ENCODE results near the gene SPSB3.

The SPSB3 gene

GRCh38 chr16:1782408-1783264 lies at the start of gene SPSB3, which contains the start of gene NUBP2:
Gene SPSB3 (minus strand): TSS chr16:1782571. CDS start chr16:1781483, 1,088 bp downstream.
Gene NUBP2 (plus strand): TSS chr16:1782960. CDS start chr16:1783021, 61 bp downstream.
- peak; percentile 98 for DNase-seq (ENCODE audit: low read depth)

GRCh38 chr16:1831186-1832075 lies 49.1 kb upstream of the SPSB3 start:
- no peak for DNase-seq (ENCODE audit: low read depth)

GRCh38 chr16:1830213-1830612 lies 47.8 kb upstream of the SPSB3 start:
- no peak for DNase-seq (ENCODE audit: low read depth)

GRCh38 chr16:1828645-1829410 lies 46.5 kb upstream of the SPSB3 start:
- no peak for DNase-seq (ENCODE audit: low read depth)

- DNase-seq (ENCODE audit: low read depth), result peak; percentile 74
These were observed 44.6 kb upstream of the SPSB3 start, which contains the start of the genes FAHD1 and HAGH for GRCh38 chr16:1826691-1827573. Gene FAHD1 (plus strand): TSS chr16:1827206. CDS start chr16:1827239, 33 bp downstream. Gene HAGH (minus strand): TSS chr16:1826825. CDS start chr16:1826787, 38 bp downstream.

GRCh38 chr16:1825864-1826690 lies 43.7 kb upstream of the SPSB3 start:
- DNase-seq (ENCODE audit: low read depth), result no peak

- no peak for DNase-seq (ENCODE audit: low read depth)
These were observed 43.1 kb upstream of the SPSB3 start for GRCh38 chr16:1825381-1825863.

GRCh38 chr16:1823821-1824220 lies 41.5 kb upstream of the SPSB3 start:
- DNase-seq (ENCODE audit: low read depth), result no peak

GRCh38 chr16:1822801-1823200 lies 40.4 kb upstream of the SPSB3 start:
- no peak for DNase-seq (ENCODE audit: low read depth)

- DNase-seq (ENCODE audit: low read depth), result no peak
These were observed 39.7 kb upstream of the SPSB3 start for GRCh38 chr16:1821861-1822611.

- DNase-seq (ENCODE audit: low read depth), result no peak
These were observed 38.5 kb upstream of the SPSB3 start for GRCh38 chr16:1820946-1821290.

GRCh38 chr16:1820096-1820945 lies 38.0 kb upstream of the SPSB3 start:
- no peak for DNase-seq (ENCODE audit: low read depth)

- no peak for DNase-seq (ENCODE audit: low read depth)
These were observed 37.2 kb upstream of the SPSB3 start for GRCh38 chr16:1819611-1820010.

GRCh38 chr16:1818873-1819525 lies 36.6 kb upstream of the SPSB3 start:
- no peak for DNase-seq (ENCODE audit: low read depth)

- DNase-seq (ENCODE audit: low read depth), result no peak
These were observed 36.0 kb upstream of the SPSB3 start for GRCh38 chr16:1818204-1818872.

- no peak for DNase-seq (ENCODE audit: low read depth)
These were observed 35.3 kb upstream of the SPSB3 start for GRCh38 chr16:1817716-1818115.

GRCh38 chr16:1817276-1817589 lies 34.9 kb upstream of the SPSB3 start:
- no peak for DNase-seq (ENCODE audit: low read depth)
